Smooth muscle cell (in vitro differentiated cells): ENCODE data around the gene TRMT61A. TPM values are rescaled to one million over a fixed set of nuclear protein-coding genes. Genes with fewer than 3 reads are reported as not detected.

Experiments used
- DNase-seq: peaks from one replicate; lab custom pipeline; 2025; ENCODE audit not compliant: unreplicated experiment; lab: John Stamatoyannopoulos, UW
- H2AFZ ChIP-seq: fragments of 200-600 bp; sonication (generic); 2 replicates; pipeline ENCODE4 v1.6.0; 2016; ENCODE audit warnings: antibody characterized with exemption, low read depth, mild to moderate bottlenecking
- H3F3A ChIP-seq: fragments of 200-600 bp; sonication (generic); 2 replicates; pipeline ENCODE4 v1.6.0; 2017; ENCODE audit warnings: antibody characterized with exemption, low read depth
- H3K27ac ChIP-seq: fragments of 200-600 bp; sonication (generic); 2 replicates; pipeline ENCODE4 v1.5.1; 2016; ENCODE audit warnings: low read depth, mild to moderate bottlenecking
- H3K27me3 ChIP-seq: fragments of 200-600 bp; sonication (generic); 2 replicates; pipeline ENCODE4 v1.6.1; 2016; ENCODE audit warnings: low read depth, mild to moderate bottlenecking
- H3K36me3 ChIP-seq: fragments of 200-600 bp; sonication (generic); 2 replicates; pipeline ENCODE4 v1.5.1; 2016; ENCODE audit warnings: low read depth
- H3K4me1 ChIP-seq: fragments of 200-600 bp; sonication (generic); 2 replicates; pipeline ENCODE4 v1.5.1; 2016; ENCODE audit warnings: low read depth
- H3K4me2 ChIP-seq: fragments of 200-600 bp; sonication (generic); 2 replicates; pipeline ENCODE4 v1.6.0; 2016; ENCODE audit warnings: mild to moderate bottlenecking
- H3K4me3 ChIP-seq: fragments of 200-600 bp; sonication (generic); 2 replicates; pipeline ENCODE4 v1.5.1; 2016; ENCODE audit warnings: mild to moderate bottlenecking
- H3K79me2 ChIP-seq: fragments of 200-600 bp; sonication (generic); 2 replicates; pipeline ENCODE4 v1.6.0; 2016; ENCODE audit warnings: low read depth, mild to moderate bottlenecking
- H3K9ac ChIP-seq: fragments of 200-600 bp; sonication (generic); 2 replicates; pipeline ENCODE4 v1.6.0; 2016; ENCODE audit warnings: low read depth
- H3K9me3 ChIP-seq: fragments of 200-600 bp; sonication (generic); replicated peaks from 2 replicates; pipeline ENCODE4 v1.5.1; 2016; ENCODE audit warnings: low read depth
- H4K20me1 ChIP-seq: fragments of 200-600 bp; sonication (generic); 2 replicates; pipeline ENCODE4 v1.6.0; 2016; ENCODE audit warnings: low read depth
- WGBS: methylation state at CpG from one replicate; pipeline ENCODE4 v1.1.7; 2016; ENCODE audit warnings: low lambda C conversion rate; 5-methylcytosine and 5-hydroxymethylcytosine counted together
- polyA plus RNA-seq: library from polyadenylated mRNA; unstranded; fragments of >200 nt; fragmentation: Nextera tagmentation; extraction: Ambion mirVana; gene quantifications from 2 replicates; pipeline ENCODE4 v1.2.1, GENCODE V29; 2016
- total RNA-seq: library from RNA; depleted of rRNA; stranded (reverse); fragments of >200 nt; gene quantifications from 2 replicates; pipeline ENCODE4 v1.2.3, GENCODE V29; 2014
- TF ChIP-seq, protein P1 (sequence below): fragments of 200-600 bp; sonication (generic); IDR thresholded peaks from 2 replicates; pipeline ENCODE4 v1.5.1; 2017; ENCODE audit warnings: borderline replicate concordance, mild to moderate bottlenecking, antibody characterized with exemption; ENCODE audit not compliant: insufficient read depth, poor library complexity, severe bottlenecking

The TRMT61A gene
- total and polyA plus RNA-seq, 2 experiments from 2014 or later = 3.7 to 6.7 TPM

GRCh38 chr14:103504991-103505565, 23.9 kb upstream of the TRMT61A start:
- Histone ChIP-seq H3K4me1 (no peaks in the 10 kb centered on the region), H3K79me2 (no peaks in the 10 kb centered on the region), H3F3A (no peaks in the 10 kb centered on the region), H2AFZ (no peak overlapping the region), H3K4me2 (no peak overlapping the region), H3K9ac (no peak overlapping the region), H3K27me3 (no peaks in the 10 kb centered on the region), H4K20me1 (peaks cover 15% of the 10 kb centered on the region), H3K4me3 (no peak overlapping the region), H3K9me3 (no peaks in the 10 kb centered on the region), H3K36me3 (no peaks in the 10 kb centered on the region), H3K27ac (no peak overlapping the region)
- TF ChIP-seq, protein P1, sequence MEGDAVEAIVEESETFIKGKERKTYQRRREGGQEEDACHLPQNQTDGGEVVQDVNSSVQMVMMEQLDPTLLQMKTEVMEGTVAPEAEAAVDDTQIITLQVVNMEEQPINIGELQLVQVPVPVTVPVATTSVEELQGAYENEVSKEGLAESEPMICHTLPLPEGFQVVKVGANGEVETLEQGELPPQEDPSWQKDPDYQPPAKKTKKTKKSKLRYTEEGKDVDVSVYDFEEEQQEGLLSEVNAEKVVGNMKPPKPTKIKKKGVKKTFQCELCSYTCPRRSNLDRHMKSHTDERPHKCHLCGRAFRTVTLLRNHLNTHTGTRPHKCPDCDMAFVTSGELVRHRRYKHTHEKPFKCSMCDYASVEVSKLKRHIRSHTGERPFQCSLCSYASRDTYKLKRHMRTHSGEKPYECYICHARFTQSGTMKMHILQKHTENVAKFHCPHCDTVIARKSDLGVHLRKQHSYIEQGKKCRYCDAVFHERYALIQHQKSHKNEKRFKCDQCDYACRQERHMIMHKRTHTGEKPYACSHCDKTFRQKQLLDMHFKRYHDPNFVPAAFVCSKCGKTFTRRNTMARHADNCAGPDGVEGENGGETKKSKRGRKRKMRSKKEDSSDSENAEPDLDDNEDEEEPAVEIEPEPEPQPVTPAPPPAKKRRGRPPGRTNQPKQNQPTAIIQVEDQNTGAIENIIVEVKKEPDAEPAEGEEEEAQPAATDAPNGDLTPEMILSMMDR = no peak
- no peak for DNase-seq
- WGBS = 84% methylated on average over 8 of the region's 8 CpGs

- Histone ChIP-seq H3K36me3 (no peaks in the 10 kb centered on the region), H4K20me1 (no peaks in the 10 kb centered on the region), H3K4me1 (no peaks in the 10 kb centered on the region), H2AFZ (no peak overlapping the region), H3K79me2 (no peaks in the 10 kb centered on the region), H3K9me3 (no peaks in the 10 kb centered on the region), H3K27me3 (no peaks in the 10 kb centered on the region), H3K4me3 (no peak overlapping the region), H3F3A (no peaks in the 10 kb centered on the region), H3K27ac (no peak overlapping the region), H3K4me2 (no peak overlapping the region), H3K9ac (no peak overlapping the region)
- 98% methylated on average over 3 of the region's 3 CpGs for WGBS
- DNase-seq = no peak
- TF ChIP-seq, protein P1 = no peak
These were observed 21.2 kb upstream of the TRMT61A start for GRCh38 chr14:103507751-103508150.

DNA sequence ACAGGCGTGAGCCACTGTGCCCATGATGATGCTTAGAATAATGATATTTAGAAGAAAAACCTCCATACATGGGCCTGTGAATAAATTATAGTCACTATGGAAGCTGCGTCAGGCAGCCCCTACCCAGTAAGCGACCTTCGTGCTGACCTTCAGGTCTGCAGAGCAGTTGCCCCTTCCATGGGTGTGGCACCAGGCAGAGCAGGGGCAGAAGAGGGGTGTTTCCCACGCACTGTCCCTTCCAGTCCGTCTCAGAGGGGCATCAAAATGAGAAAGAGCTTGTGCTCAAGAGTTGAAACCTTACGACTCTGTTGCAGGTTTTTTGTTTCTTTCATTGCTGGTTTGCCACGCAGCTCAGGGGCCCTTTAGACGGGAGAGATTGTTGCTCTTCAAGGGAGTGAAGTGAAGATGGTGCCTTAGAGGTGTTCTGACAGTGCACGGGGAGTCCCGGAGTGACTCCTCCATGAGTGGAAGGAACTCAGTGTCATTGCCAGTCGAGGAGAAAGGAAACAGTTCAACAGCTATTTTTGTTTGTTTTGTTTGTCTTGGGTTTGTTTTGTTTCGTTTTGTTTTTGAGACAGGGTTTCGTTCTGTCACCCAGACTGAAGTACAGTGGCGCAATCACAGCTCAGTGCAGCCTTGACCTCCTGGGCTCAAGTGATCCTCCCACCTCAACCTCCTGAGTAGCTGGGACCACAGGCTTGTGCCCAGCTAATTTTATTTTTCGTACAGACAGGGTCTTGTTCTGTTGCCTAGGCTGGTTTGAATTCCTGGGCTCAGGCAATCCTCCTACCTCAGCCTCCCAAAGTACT, 20.3 kb upstream of the TRMT61A start:
- no peak overlapping the region for H3K4me2 ChIP-seq
- no peaks in the 10 kb centered on the region for H3K36me3 ChIP-seq
- H4K20me1 ChIP-seq = no peaks in the 10 kb centered on the region
- no peak overlapping the region for H3K4me3 ChIP-seq
- DNase-seq = no peak
- no peak overlapping the region for H3K9ac ChIP-seq
- H3K27me3 ChIP-seq = no peaks in the 10 kb centered on the region
- H3K4me1 ChIP-seq = no peaks in the 10 kb centered on the region
- TF ChIP-seq, protein P1 = no peak
- H3K79me2 ChIP-seq = no peaks in the 10 kb centered on the region
- H3K9me3 ChIP-seq = no peaks in the 10 kb centered on the region
- no peak overlapping the region for H3K27ac ChIP-seq
- WGBS = 96% methylated on average over 16 of the region's 16 CpGs
- H3F3A ChIP-seq = no peaks in the 10 kb centered on the region
- H2AFZ ChIP-seq = no peak overlapping the region
